ENCODE results near the gene BCO2.
A peak's percentile ranks its signal among the peaks of the same experiment; 100 is the strongest.
"Not testable (repeated sequence)": the region's sequence is repeated elsewhere in the genome, so short reads cannot be mapped to it uniquely, and the experiment has no call there.

BCO2 gene

DNA sequence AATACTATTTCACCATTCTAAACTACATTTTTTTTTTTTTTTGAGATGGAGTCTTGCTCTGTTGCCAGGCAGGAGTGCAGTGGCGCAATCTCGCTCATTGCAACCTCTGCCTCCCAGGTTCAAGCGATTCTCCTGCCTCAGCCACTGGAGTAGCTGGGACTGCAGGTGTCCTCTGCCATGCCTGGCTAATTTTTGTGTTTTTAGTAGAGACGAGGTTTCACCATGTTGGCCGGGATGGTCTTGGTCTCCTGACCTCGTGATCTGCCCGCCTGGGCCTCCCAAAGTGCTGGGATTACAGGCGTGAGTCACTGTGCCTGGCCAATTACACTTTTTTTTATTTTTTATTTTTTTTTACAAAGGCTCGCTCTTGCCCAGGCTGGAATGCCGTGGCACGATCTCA is 19.8 kb downstream of the BCO2 start:
- H3K4me3 Mint-ChIP-seq, H3K4me1 Mint-ChIP-seq, H3K9me3 Mint-ChIP-seq, H3K36me3 Mint-ChIP-seq, H3K27ac Mint-ChIP-seq, H3K27me3 Mint-ChIP-seq: not testable (repeated sequence)

DNA sequence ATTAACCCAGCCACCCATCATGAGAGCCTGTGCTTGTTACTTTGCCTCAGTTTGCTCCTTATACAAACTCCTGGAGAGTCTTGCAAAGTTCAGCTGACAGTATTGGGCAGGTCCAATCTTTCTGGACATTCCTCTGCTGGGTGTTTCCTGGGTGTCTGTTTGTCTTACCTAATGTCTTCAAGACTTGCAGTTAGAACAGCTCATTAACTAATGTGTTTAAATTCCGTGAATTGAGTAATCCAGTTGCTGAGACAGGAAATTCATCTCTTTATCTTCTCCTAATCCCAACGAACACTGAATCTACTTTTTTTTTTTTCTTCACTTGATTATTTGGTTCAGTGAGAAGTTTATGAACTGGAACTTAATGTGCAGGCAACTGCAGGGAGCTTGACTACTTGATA is 20.6 kb downstream of the BCO2 start:
- H3K4me3 Mint-ChIP-seq: no peak overlapping the region
- H3K27ac Mint-ChIP-seq: no peak overlapping the region
- H3K9me3 Mint-ChIP-seq: no peaks in the 10 kb centered on the region
- H3K27me3 Mint-ChIP-seq: no peaks in the 10 kb centered on the region
- H3K36me3 Mint-ChIP-seq: peaks cover 2% of the 10 kb centered on the region
- H3K4me1 Mint-ChIP-seq: no peaks in the 10 kb centered on the region

DNA sequence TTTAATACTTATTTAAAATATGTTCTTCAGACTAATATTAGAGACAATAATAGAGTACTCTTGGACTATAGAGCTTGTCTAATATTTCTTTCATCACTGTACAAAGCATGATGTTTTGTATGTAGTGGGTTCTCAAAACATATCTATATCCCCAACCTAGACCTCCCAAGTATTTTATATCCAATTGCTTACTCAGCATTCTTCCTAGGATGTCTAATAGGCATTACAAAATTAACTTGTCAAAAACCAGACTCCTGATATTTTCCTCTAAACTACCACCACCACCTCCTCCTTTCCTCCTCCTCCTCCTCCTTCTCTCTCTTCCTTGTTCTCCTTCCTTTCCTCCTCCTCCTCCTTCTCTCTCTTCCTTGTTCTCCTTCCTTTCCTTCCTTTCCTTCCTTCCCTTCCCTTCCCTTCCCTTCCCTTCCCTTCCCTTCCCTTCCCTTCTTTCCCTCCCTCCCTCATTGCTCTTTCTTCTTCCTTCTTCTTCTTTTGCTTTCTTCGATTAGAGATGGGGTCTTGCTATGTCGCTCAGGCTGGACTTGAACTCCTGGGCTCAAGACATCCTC is 21.3 kb downstream of the BCO2 start:
- no peak overlapping the region for H3K27ac Mint-ChIP-seq
- no peaks in the 10 kb centered on the region for H3K4me1 Mint-ChIP-seq
- H3K27me3 Mint-ChIP-seq: no peaks in the 10 kb centered on the region
- H3K36me3 Mint-ChIP-seq: peaks cover 2% of the 10 kb centered on the region
- no peak overlapping the region for H3K4me3 Mint-ChIP-seq
- H3K9me3 Mint-ChIP-seq: no peaks in the 10 kb centered on the region

DNA sequence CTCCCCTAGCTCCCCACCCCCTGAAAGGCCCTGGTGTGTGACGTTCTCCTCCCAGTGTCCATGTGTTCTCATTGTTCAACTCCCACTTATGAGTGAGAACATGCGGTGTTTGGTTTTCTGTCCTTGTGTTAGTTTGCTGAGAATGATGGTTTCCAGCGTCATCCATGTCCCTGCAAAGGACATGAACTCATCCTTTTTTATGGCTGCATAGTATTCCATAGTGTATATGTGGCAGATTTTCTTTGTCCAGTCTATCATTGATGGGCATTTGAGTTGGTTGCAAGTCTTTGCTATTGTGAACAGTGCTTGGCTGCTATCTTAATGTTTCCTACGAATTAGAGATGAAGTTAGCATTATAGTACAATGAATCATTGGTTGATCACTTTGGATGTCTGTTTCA is 23.8 kb downstream of the BCO2 start:
- not testable (repeated sequence) for H3K4me3 Mint-ChIP-seq, H3K27me3 Mint-ChIP-seq, H3K27ac Mint-ChIP-seq, H3K9me3 Mint-ChIP-seq, H3K4me1 Mint-ChIP-seq, H3K36me3 Mint-ChIP-seq

DNA sequence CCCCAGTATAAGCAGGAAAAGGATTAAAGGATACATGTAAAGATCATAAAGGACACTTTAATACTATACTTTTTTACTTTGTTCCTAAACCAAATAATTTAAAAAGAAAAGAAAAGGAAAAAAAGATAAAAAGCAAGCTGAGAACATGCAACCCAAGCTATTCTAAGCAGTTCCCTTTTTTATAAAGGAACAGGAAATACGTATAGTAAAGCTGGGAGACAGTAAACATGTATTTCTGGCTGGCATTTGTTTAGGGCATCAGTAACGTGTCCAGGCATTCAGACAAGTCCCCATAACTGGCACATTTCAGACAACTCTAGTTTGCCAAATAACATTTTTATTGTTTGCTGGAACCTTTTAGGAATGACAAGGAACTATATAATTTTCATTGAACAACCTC is 24.9 kb downstream of the BCO2 start:
- H3K4me1 Mint-ChIP-seq: no peaks in the 10 kb centered on the region
- H3K4me3 Mint-ChIP-seq: no peak overlapping the region
- no peaks in the 10 kb centered on the region for H3K36me3 Mint-ChIP-seq
- no peaks in the 10 kb centered on the region for H3K27me3 Mint-ChIP-seq
- H3K27ac Mint-ChIP-seq: no peak overlapping the region
- H3K9me3 Mint-ChIP-seq: no peaks in the 10 kb centered on the region

DNA sequence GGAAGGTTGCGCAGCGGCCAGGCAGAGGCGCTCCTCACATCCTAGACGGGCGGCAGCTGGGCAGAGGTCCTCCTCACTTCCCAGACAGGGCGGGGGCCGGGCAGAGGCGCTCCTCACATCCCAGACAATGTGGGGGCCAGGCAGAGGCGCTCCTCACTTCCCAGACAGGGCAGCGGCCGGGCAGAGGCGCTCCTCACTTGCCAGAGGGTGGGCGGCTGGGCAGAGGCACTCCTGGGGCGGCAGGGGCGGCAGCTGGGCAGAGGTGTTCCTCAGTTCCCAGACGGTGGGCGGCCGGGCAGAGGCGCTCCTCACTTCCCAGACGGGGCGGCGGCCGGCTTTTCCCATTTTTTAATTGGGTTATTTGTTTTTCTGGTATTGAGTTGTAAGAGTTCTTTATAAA is 30.8 kb downstream of the BCO2 start:
- peaks cover 2% of the 10 kb centered on the region for H3K4me1 Mint-ChIP-seq
- no peak overlapping the region for H3K27ac Mint-ChIP-seq
- peaks cover 2% of the 10 kb centered on the region for H3K36me3 Mint-ChIP-seq
- peaks cover 2% of the 10 kb centered on the region for H3K27me3 Mint-ChIP-seq
- H3K9me3 Mint-ChIP-seq: no peaks in the 10 kb centered on the region
- no peak overlapping the region for H3K4me3 Mint-ChIP-seq

DNA sequence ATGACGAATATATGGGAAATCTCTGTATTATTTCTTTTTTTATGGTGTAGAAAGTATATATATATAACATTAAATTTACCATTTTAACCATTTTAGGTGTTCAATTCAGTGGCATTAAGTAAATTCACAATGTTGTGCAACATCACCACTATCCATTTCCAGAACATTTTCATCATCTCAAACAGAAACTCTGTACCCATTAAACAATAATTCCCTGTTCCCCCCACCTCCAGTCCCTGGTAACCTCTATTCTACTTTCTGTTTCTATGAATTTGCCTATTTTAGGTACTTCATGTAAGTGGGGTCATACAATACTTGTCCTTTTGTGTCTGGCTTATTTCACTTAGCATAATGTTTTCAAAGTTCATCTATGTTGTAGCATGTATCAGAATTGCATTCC is 35.6 kb downstream of the BCO2 start:
- peaks cover 2% of the 10 kb centered on the region for H3K36me3 Mint-ChIP-seq
- no peaks in the 10 kb centered on the region for H3K9me3 Mint-ChIP-seq
- no peak overlapping the region for H3K27ac Mint-ChIP-seq
- H3K4me3 Mint-ChIP-seq: no peak overlapping the region
- H3K27me3 Mint-ChIP-seq: peaks cover 2% of the 10 kb centered on the region
- H3K4me1 Mint-ChIP-seq: peaks cover 16% of the 10 kb centered on the region

DNA sequence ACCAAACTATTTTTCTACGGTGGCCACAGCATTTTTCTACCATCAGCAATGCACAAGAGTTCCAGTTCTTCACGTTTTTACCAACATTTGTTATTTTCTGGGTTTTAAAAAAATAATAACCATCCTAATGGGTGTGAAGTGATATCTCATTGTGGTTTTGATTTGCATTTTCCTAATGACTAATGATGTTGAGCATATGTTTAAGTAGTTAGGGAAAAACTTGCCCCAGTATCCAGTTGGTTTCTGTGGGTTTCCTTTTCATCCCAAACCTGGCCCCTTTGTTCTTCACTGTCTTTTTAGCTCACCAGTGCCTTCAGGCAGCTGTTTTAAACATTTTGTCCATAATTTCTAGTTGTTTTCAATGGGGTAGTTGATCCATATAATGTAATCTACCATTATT is 36.2 kb downstream of the BCO2 start:
- peaks cover 2% of the 10 kb centered on the region for H3K36me3 Mint-ChIP-seq
- H3K27ac Mint-ChIP-seq: no peak overlapping the region
- H3K4me3 Mint-ChIP-seq: peak overlapping the region; percentile 16
- H3K9me3 Mint-ChIP-seq: no peaks in the 10 kb centered on the region
- peaks cover 2% of the 10 kb centered on the region for H3K27me3 Mint-ChIP-seq
- H3K4me1 Mint-ChIP-seq: peaks cover 16% of the 10 kb centered on the region

DNA sequence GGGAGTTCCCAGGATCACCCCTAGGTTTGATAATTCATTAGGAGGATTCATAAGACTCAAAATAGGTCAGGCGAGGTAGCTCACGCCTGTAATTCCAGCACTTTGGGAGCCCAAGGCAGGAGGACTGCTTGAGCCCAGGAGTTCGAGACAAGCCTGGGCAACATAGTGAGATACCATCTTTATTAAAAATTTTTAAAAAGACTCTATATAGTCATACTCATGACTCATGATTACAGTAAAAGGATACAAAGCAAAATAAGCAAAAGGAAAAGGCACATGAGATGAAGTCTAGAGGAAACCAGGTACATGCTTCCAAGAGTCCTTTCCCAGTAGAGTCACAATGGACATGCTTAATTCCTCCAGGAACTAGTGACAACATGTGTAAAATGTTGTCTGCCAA is 37.0 kb downstream of the BCO2 start:
- H3K36me3 Mint-ChIP-seq: no peaks in the 10 kb centered on the region
- H3K9me3 Mint-ChIP-seq: no peaks in the 10 kb centered on the region
- peaks cover 2% of the 10 kb centered on the region for H3K27me3 Mint-ChIP-seq
- peaks cover 16% of the 10 kb centered on the region for H3K4me1 Mint-ChIP-seq
- H3K27ac Mint-ChIP-seq: no peak overlapping the region
- no peak overlapping the region for H3K4me3 Mint-ChIP-seq

DNA sequence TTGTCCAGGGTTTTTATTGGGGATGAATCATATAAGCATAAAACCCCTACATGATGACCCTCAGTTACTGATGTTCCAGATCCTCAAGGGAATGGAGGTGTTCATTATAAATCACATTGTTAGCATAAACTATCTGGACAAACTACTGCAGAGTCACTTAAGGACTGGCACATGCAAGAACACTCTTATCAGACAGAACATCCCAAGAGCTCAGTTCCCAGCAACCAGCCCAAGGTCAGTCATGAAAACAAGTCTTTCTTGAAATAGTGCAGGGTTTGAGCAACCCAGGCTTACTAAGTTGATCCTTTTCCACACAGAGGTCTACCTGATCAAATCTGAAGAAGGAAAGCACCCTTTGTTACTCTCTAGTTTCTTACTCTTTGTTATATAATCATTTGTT is 37.4 kb downstream of the BCO2 start:
- H3K4me1 Mint-ChIP-seq: peaks cover 16% of the 10 kb centered on the region
- peaks cover 2% of the 10 kb centered on the region for H3K27me3 Mint-ChIP-seq
- no peaks in the 10 kb centered on the region for H3K36me3 Mint-ChIP-seq
- H3K4me3 Mint-ChIP-seq: no peak overlapping the region
- H3K27ac Mint-ChIP-seq: no peak overlapping the region
- no peaks in the 10 kb centered on the region for H3K9me3 Mint-ChIP-seq

DNA sequence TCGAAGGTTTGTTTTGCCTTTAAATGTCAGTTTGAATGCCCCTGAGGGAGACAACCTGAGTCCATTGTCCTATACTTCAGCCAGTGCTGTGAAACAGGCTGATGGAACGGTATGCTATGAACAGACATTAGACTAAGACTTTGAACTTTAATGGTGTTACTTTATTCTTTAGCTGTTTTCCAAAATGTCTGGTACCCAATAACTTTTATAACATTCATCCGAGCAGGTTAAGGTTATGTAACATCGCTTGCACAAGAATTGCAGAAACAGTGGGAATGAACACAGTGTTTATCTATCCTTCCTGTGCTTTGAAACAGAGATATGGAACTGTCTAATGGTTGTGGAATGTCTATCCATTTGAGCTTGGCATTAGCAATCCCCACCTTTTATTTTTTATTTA is 38.4 kb downstream of the BCO2 start:
- Mint-ChIP-seq H3K9me3 (no peaks in the 10 kb centered on the region), H3K27ac (no peak overlapping the region), H3K4me3 (no peak overlapping the region), H3K27me3 (peaks cover 2% of the 10 kb centered on the region), H3K36me3 (no peaks in the 10 kb centered on the region), H3K4me1 (peaks cover 16% of the 10 kb centered on the region)

DNA sequence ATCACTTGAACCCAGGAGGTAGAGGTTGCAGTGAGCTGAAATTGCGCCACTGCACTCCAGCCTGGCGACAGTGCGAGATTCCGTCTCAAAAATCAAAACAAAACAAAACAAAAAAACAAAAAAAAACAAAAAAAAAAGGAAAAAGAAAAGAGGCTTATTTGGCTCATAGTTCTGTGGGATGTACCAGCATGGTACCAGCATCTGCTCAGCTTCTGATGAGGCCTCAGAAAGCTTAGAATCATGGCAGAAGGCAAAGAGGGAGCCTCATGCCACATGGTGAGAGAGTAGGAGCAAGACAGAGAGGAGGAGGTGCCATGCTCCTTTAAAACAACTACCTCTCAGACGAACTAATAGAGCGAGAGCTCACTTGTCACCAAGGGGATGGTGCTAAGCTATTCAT is 40.3 kb downstream of the BCO2 start:
- no peaks in the 10 kb centered on the region for H3K9me3 Mint-ChIP-seq
- peaks cover 16% of the 10 kb centered on the region for H3K4me1 Mint-ChIP-seq
- H3K36me3 Mint-ChIP-seq: no peaks in the 10 kb centered on the region
- no peaks in the 10 kb centered on the region for H3K27me3 Mint-ChIP-seq
- no peak overlapping the region for H3K4me3 Mint-ChIP-seq
- H3K27ac Mint-ChIP-seq: no peak overlapping the region

DNA sequence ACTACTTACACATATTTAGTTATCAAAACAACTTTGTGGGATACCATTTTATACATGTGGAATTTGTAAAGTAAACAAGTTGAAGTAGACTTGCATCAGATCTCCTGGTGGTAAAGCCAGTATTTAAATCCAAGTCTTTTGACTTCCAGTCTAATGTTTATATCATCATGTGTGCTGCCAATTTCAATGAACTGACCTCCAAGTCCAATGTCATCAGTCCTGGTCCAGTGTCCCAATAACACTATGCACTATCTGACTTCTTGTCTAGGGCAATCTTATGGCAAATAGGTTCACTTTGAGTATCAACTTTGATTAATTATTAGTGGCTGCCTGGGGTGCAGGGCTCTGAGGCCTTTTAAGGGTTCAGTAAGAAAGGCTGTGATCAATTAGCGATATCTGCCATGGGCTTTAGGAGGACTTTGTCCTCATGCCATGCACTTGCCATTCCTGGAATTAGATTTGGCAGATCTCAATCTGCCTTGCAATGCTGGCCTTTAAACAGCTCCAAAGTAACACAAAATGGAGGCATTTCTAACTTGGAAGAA is 41.3 kb downstream of the BCO2 start:
- Mint-ChIP-seq H3K4me1 (peaks cover 8% of the 10 kb centered on the region), H3K9me3 (no peaks in the 10 kb centered on the region), H3K27me3 (no peaks in the 10 kb centered on the region), H3K4me3 (no peak overlapping the region), H3K27ac (no peak overlapping the region), H3K36me3 (no peaks in the 10 kb centered on the region)

DNA sequence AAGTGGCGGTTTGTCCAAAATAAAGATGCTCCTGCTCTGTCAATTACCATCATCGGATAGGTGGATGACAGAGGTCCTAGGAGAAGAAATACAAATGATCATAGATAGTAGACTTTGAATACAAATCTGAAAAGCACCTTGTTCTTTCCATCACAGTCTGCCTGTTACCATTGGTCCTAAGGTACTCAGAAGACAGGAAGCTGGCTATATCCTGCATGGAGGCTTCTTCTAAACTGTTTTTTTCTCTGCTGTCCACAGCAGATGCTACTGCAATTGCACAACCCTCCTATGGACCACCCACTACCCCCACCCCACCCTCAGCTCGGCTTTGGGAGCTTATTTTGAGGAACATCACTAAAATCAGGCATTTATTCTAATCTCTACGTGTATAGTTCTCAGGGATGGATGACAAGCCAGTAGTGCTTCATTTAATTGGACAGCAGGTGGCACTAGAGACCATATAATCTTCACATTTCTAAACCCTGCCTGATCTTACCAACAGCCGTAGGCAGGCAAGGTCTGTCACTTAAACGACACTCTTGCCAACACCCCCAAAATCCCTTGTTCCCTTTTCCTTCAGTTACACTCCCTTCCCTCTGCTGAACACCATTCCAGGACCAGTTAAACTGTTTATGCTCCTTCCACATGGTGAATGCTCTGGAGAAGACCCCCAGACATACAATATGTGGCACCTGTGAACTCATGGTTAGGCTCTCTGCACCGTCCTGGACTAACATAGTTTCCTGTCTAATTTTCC is 44.3 kb downstream of the BCO2 start:
- peak overlapping the region; percentile 80 for H3K27ac Mint-ChIP-seq
- no peaks in the 10 kb centered on the region for H3K9me3 Mint-ChIP-seq
- no peak overlapping the region for H3K4me3 Mint-ChIP-seq
- H3K27me3 Mint-ChIP-seq: no peaks in the 10 kb centered on the region
- no peaks in the 10 kb centered on the region for H3K36me3 Mint-ChIP-seq
- H3K4me1 Mint-ChIP-seq: no peaks in the 10 kb centered on the region

DNA sequence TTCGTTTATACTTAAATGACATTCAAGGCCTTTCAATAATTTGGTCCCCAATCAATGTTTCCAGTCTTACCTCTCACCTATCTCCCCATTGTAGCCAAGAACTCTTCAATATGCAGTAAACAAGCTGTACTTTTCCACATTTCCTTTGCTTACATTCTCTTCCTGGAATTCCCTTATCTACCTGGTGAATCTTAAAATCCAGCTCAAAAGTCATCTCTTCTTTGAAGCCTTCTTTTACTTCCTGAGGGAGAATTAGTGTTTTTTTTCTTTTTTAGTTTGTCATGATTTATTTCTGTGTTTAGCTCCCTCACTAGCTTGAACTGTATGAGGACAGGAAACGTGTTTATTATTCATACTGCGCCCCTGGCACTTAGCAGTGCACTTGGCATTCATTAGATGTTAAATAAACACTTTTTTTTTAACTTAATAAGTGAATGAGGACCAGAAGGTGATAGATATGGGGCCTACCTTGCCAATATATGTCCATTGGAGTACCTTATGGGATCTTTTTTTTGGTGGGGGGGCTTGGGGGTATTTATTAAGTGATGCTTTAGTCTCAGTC is 46.0 kb downstream of the BCO2 start:
- no peaks in the 10 kb centered on the region for H3K9me3 Mint-ChIP-seq
- no peak overlapping the region for H3K27ac Mint-ChIP-seq
- H3K4me1 Mint-ChIP-seq: no peaks in the 10 kb centered on the region
- no peak overlapping the region for H3K4me3 Mint-ChIP-seq
- no peaks in the 10 kb centered on the region for H3K27me3 Mint-ChIP-seq
- no peaks in the 10 kb centered on the region for H3K36me3 Mint-ChIP-seq

DNA sequence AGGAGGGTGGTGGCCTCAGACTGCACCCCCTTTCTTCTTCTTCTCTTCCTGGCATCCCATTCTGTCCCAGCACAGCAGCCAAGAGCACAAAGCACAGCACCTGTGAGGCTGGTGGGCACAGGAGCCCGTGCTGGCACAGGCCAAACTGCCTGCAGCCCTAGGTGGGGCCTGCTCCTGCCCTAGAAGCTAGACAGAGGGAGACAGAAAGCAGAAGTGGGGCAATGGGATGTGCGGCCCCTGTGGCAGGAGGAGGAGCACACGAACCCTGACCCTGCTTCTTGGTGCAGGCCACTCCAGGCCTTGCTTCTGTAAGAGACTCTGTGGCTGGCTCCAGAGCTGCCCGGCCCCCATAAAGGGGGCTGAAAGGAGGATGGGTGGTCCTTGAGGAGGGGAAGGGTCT is 47.0 kb downstream of the BCO2 start:
- no peak overlapping the region for H3K4me3 Mint-ChIP-seq
- H3K9me3 Mint-ChIP-seq: no peaks in the 10 kb centered on the region
- H3K36me3 Mint-ChIP-seq: peaks cover 1% of the 10 kb centered on the region
- no peak overlapping the region for H3K27ac Mint-ChIP-seq
- H3K27me3 Mint-ChIP-seq: no peaks in the 10 kb centered on the region
- H3K4me1 Mint-ChIP-seq: peaks cover 3% of the 10 kb centered on the region
